ENCODE measurements around the gene ZNF112.

The ZNF112 gene

DNA sequence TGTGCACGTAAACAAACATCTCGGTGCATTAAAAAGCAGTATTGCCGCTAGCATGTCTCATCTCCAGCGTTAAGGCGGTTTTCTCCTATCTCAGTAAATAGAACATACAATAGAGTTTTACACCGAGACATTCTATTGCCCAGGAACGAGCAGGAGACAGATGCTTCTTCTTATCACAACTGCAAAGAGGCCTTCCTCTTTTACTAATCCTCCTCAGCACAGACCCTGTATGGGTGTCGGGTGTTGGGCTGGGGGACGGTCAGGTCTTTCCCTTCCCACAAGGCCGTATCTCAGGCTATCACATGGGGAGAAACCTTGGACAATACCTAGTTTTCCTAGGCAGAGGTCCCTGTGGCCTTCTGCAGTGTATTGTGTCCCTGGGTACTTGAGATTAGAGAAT lies 75.6 kb downstream of the ZNF112 start:
- no peak for DNase-seq

DNA sequence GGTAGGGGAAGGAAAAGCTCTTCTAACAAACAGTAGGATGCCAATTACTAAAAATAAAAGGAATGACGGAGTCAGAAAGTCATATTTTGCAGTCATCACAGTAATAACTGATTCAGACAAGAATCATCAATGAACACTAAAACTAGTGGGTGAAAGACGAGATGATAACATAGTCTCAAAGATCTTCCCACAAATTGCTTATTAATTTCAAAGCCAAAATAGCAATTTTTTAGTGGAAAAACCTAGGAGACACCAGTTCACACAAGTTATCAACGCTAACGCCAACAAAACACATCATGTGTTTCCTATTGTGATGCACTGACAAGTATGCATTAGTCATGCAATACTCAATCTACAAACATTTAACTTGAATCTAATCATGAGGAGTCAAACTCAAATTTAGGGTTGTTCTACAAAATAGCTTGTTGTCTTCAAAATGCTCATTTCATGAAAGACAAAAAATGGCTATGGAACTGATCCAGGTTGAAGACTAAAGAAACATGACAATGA lies 78.2 kb downstream of the ZNF112 start:
- DNase-seq = no peak

DNA sequence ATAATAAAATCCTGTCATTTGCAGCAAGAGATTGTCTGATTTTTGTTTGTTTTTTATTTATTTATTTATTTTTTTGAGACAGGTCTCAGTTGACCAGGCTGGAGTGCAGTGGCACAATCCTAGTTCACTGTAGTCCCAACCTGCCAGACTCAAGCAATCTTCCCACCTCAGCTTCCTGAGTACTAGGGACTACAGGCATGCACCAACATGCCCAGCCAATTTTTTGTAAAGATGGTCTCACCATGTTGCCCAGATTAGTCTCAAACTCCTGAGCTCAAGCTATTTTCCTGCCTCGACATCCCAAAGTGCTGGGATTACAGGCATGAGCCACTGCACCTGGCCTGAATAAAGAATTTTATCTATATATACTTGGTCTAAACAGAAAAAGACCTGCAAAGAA lies 79.1 kb downstream of the ZNF112 start:
- no peak for DNase-seq

Measured in RPMI8226 (cell line).